Measurements from ENCODE around the gene RTF2. TPM values are rescaled to one million over a fixed set of nuclear protein-coding genes. Genes with fewer than 3 reads are reported as not detected.

The RTF2 gene, protein sequence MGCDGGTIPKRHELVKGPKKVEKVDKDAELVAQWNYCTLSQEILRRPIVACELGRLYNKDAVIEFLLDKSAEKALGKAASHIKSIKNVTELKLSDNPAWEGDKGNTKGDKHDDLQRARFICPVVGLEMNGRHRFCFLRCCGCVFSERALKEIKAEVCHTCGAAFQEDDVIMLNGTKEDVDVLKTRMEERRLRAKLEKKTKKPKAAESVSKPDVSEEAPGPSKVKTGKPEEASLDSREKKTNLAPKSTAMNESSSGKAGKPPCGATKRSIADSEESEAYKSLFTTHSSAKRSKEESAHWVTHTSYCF
- 47.3 and 51.6 TPM in 2 replicates for total RNA-seq

DNA sequence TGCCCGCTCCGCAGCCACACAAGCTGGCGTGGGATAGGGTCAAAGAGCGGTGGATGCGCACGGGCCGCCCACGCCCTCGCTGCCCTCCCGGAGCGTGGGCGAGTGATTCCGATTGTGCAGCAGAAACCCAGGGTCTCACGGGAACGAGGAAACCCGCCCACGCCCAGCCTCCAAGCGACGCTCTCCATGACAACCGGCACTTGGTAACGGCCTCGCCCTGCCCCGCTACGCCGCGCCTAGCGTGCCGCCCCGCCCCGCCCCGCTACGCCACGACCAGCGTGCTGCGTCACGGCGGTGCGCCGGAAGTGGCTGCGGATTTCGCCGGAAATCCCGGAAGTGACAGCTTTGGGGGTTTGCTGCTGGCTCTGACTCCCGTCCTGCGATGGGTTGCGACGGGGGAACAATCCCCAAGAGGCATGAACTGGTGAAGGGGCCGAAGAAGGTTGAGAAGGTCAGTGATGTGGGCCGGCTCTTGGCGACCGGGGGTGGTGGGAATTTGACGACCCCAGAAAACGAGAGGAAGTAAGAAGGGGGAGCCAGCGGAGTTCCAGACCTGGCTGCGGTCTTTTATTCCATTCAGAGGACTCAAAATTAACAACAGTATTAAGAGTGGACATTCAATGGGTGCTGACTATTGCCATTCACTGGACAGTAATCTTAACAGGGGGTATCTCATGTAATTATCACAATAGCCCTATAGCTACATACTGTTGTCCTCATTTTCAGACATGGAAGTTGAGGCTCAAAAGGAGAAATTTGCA lies at the start of gene RTF2:
RTF2 (plus strand) TSS at position 312 of the 761 bp plus-strand sequence; CDS start at position 383, 71 bp downstream.

GRCh38 chr20:56524444-56524843 lies 56.0 kb downstream of the RTF2 start, which contains the start of gene FAM209A:
FAM209A (plus strand) TSS chr20:56524744; CDS start chr20:56524809, 65 bp downstream.

GRCh38 chr20:56532946-56533345 lies 64.5 kb downstream of the RTF2 start, which contains the start of gene FAM209B:
FAM209B (plus strand) TSS chr20:56533246; CDS start chr20:56533342, 96 bp downstream.

Other genes with a start within 250 kb of the RTF2 start
- gene MC3R, start 219.9 kb upstream of the RTF2 start, total RNA-seq, result not detected in 2 replicates
- 17.0 and 23.8 TPM in 2 replicates for gene FAM210B, start 109.7 kb upstream of the RTF2 start, total RNA-seq
- gene AURKA, start 76.4 kb upstream of the RTF2 start, total RNA-seq, result 33.4 and 39.7 TPM in 2 replicates
- 18.9 and 27.3 TPM in 2 replicates for gene CSTF1, start 76.0 kb upstream of the RTF2 start, total RNA-seq
- gene CASS4, start 56.4 kb upstream of the RTF2 start, total RNA-seq, result 0.21 TPM in 1 of 2 replicates, not detected in the other
- gene FAM209A, start 56.1 kb downstream of the RTF2 start, total RNA-seq, result 0.37 TPM in 1 of 2 replicates, not detected in the other
- gene FAM209B, start 64.6 kb downstream of the RTF2 start, total RNA-seq, result 0.49 TPM in 1 of 2 replicates, not detected in the other
- gene TFAP2C, start 160.7 kb downstream of the RTF2 start, total RNA-seq, result 10.8 and 13.3 TPM in 2 replicates

All from airway epithelial cell (primary cell).